Stimulated activated CD4-positive, alpha-beta T cell treated with anti-CD3 and anti-CD28 coated beads, TNF-alpha, amount 100 ng/mL, for 4 hours (primary cell): ENCODE measurements around the gene CFAP77.
"Not testable (repeated sequence)": the region's sequence is repeated elsewhere in the genome, so short reads cannot be mapped to it uniquely, and the experiment has no call there.

Experiments used
- DNase-seq, 3 experiments: peaks; one replicate each; pipeline ENCODE4 v3.0.0-alpha.2; 2020; ENCODE audit warnings: low read depth in 3 of 3

CFAP77 gene

GRCh38 chr9:132547976-132548730 is 138.1 kb downstream of the CFAP77 start:
- DNase-seq, result no peak

GRCh38 chr9:132548751-132549640 is 139.0 kb downstream of the CFAP77 start:
- no peak for DNase-seq

GRCh38 chr9:132551556-132551955 is 141.5 kb downstream of the CFAP77 start:
- no peak for DNase-seq

GRCh38 chr9:132552041-132552440 is 142.0 kb downstream of the CFAP77 start:
- DNase-seq, result no peak

GRCh38 chr9:132554755-132555154 is 144.7 kb downstream of the CFAP77 start:
- no peak for DNase-seq

GRCh38 chr9:132555528-132555927 is 145.5 kb downstream of the CFAP77 start:
- no peak for DNase-seq

- no peak for DNase-seq
Measured at GRCh38 chr9:132556235-132556634, 146.2 kb downstream of the CFAP77 start.

GRCh38 chr9:132556714-132557113 is 146.7 kb downstream of the CFAP77 start:
- no peak for DNase-seq

GRCh38 chr9:132557159-132557558 is 147.1 kb downstream of the CFAP77 start:
- no peak for DNase-seq

GRCh38 chr9:132559711-132560110 is 149.7 kb downstream of the CFAP77 start:
- DNase-seq, result no peak

- DNase-seq, result no peak
Measured at GRCh38 chr9:132560616-132561202, 150.7 kb downstream of the CFAP77 start.

GRCh38 chr9:132562306-132562573 is 152.2 kb downstream of the CFAP77 start:
- DNase-seq, result no peak

GRCh38 chr9:132564526-132564925 is 154.5 kb downstream of the CFAP77 start:
- no peak for DNase-seq

GRCh38 chr9:132568787-132569186 is 158.8 kb downstream of the CFAP77 start:
- not testable (repeated sequence) for DNase-seq

- DNase-seq, result no peak
Measured at GRCh38 chr9:132571806-132572600, 162.0 kb downstream of the CFAP77 start.

- DNase-seq, result no peak
Measured at GRCh38 chr9:132572921-132573320, 162.9 kb downstream of the CFAP77 start.

GRCh38 chr9:132575005-132575609 is 165.1 kb downstream of the CFAP77 start:
- no peak for DNase-seq

- no peak for DNase-seq
Measured at GRCh38 chr9:132575811-132576210, 165.8 kb downstream of the CFAP77 start.

- no peak for DNase-seq
Measured at GRCh38 chr9:132577119-132577518, 167.1 kb downstream of the CFAP77 start.

- no peak for DNase-seq
Measured at GRCh38 chr9:132578367-132578932, 168.4 kb downstream of the CFAP77 start.

GRCh38 chr9:132579427-132579798 is 169.4 kb downstream of the CFAP77 start:
- no peak for DNase-seq
